HEK293 (cell line): Measurements from ENCODE around the gene HNRNPA2B1.

ENCODE experiments used
- BCL11B ChIP-seq: fragments of 450-650 bp; formaldehyde crosslinking; IDR thresholded peaks from 2 replicates; pipeline ENCODE4 v1.5.1; 2016; ENCODE audit warnings: low read depth, missing biosample characterization, missing genetic modification characterization
- BCL6B ChIP-seq: fragments of 450-650 bp; formaldehyde crosslinking; IDR thresholded peaks from 2 replicates; pipeline ENCODE4 v1.5.1; 2017; ENCODE audit warnings: missing biosample characterization, missing genetic modification characterization
- GLI4 ChIP-seq: fragments of 450-650 bp; formaldehyde crosslinking; IDR thresholded peaks from 2 replicates; pipeline ENCODE4 v1.5.1; 2016; ENCODE audit warnings: missing biosample characterization, missing genetic modification characterization
- PATZ1 ChIP-seq: fragments of 450-650 bp; formaldehyde crosslinking; IDR thresholded peaks from 2 replicates; pipeline ENCODE4 v1.5.1; 2016; ENCODE audit warnings: missing biosample characterization, missing genetic modification characterization
- PBX3 ChIP-seq: sonication (generic); formaldehyde crosslinking; IDR thresholded peaks from 2 replicates; pipeline ENCODE4 v1.8.1; 2022; ENCODE audit warnings: mild to moderate bottlenecking, moderate library complexity, missing genetic modification reagents
- PRDM1 ChIP-seq: fragments of 450-650 bp; formaldehyde crosslinking; IDR thresholded peaks from 2 replicates; pipeline ENCODE4; 2016; ENCODE audit warnings: missing biosample characterization, missing genetic modification characterization
- PRDM6 ChIP-seq: fragments of 450-650 bp; formaldehyde crosslinking; IDR thresholded peaks from 2 replicates; pipeline ENCODE4 v1.5.1; 2017; ENCODE audit warnings: missing biosample characterization, missing genetic modification characterization
- SALL2 ChIP-seq: fragments of 450-650 bp; formaldehyde crosslinking; IDR thresholded peaks from 2 replicates; pipeline ENCODE4 v1.5.0; 2017; ENCODE audit warnings: missing biosample characterization, mild to moderate bottlenecking, missing genetic modification characterization, borderline replicate concordance
- SCRT1 ChIP-seq: fragments of 450-650 bp; formaldehyde crosslinking; IDR thresholded peaks from 2 replicates; pipeline ENCODE4 v1.5.1; 2016; ENCODE audit warnings: missing biosample characterization, missing genetic modification characterization, borderline replicate concordance
- TSHZ1 ChIP-seq: fragments of 450-650 bp; formaldehyde crosslinking; IDR thresholded peaks from 2 replicates; pipeline ENCODE4 v1.5.1; 2016; ENCODE audit warnings: missing biosample characterization, missing genetic modification characterization, borderline replicate concordance
- WT1 ChIP-seq: fragments of 450-650 bp; formaldehyde crosslinking; IDR thresholded peaks from 2 replicates; pipeline ENCODE4 v1.5.1; 2016; ENCODE audit warnings: missing biosample characterization, missing genetic modification characterization
- ZBTB20 ChIP-seq: fragments of 450-650 bp; formaldehyde crosslinking; IDR thresholded peaks from 2 replicates; pipeline ENCODE4 v1.5.1; 2016; ENCODE audit warnings: missing biosample characterization, missing genetic modification characterization
- ZIC2 ChIP-seq: fragments of 450-650 bp; formaldehyde crosslinking; IDR thresholded peaks from 2 replicates; pipeline ENCODE4 v1.5.1; 2016; ENCODE audit warnings: missing biosample characterization, missing genetic modification characterization
- ZNF10 ChIP-seq: fragments of 450-650 bp; formaldehyde crosslinking; IDR thresholded peaks from 2 replicates; pipeline ENCODE4 v1.5.1; 2017; ENCODE audit warnings: missing biosample characterization, missing genetic modification characterization
- ZNF146 ChIP-seq: fragments of 450-650 bp; formaldehyde crosslinking; IDR thresholded peaks from 2 replicates; pipeline ENCODE4 v1.5.1; 2016; ENCODE audit warnings: missing biosample characterization, missing genetic modification characterization
- ZNF157 ChIP-seq: fragments of 450-650 bp; formaldehyde crosslinking; IDR thresholded peaks from 2 replicates; pipeline ENCODE4 v1.5.1; 2016; ENCODE audit warnings: missing biosample characterization, missing genetic modification characterization
- ZNF23 ChIP-seq: fragments of 450-650 bp; formaldehyde crosslinking; IDR thresholded peaks from 2 replicates; pipeline ENCODE4 v1.5.1; 2016; ENCODE audit warnings: missing biosample characterization, missing genetic modification characterization, borderline replicate concordance
- ZNF24 ChIP-seq: fragments of 450-650 bp; formaldehyde crosslinking; IDR thresholded peaks from 2 replicates; pipeline ENCODE4 v1.5.1; 2016; ENCODE audit warnings: missing biosample characterization, missing genetic modification characterization
- ZNF292 ChIP-seq: fragments of 450-650 bp; formaldehyde crosslinking; IDR thresholded peaks from 2 replicates; pipeline ENCODE4 v1.5.1; 2016; ENCODE audit warnings: low read depth, missing biosample characterization, missing genetic modification characterization, borderline replicate concordance
- ZNF350 ChIP-seq: fragments of 450-650 bp; formaldehyde crosslinking; IDR thresholded peaks from 2 replicates; pipeline ENCODE4 v1.5.0; 2017; ENCODE audit warnings: missing biosample characterization, mild to moderate bottlenecking, missing genetic modification characterization
- ZNF391 ChIP-seq: fragments of 450-650 bp; formaldehyde crosslinking; IDR thresholded peaks from 2 replicates; pipeline ENCODE4 v1.5.1; 2016; ENCODE audit warnings: low read depth, missing biosample characterization, missing genetic modification characterization, borderline replicate concordance
- ZNF404 ChIP-seq: fragments of 450-650 bp; formaldehyde crosslinking; IDR thresholded peaks from 2 replicates; pipeline ENCODE4 v1.5.1; 2017; ENCODE audit warnings: missing biosample characterization, missing genetic modification characterization
- ZNF48 ChIP-seq: fragments of 450-650 bp; formaldehyde crosslinking; IDR thresholded peaks from 2 replicates; pipeline ENCODE4 v1.5.1; 2016; ENCODE audit warnings: missing biosample characterization, missing genetic modification characterization
- ZNF501 ChIP-seq: fragments of 450-650 bp; formaldehyde crosslinking; IDR thresholded peaks from 2 replicates; pipeline ENCODE4 v1.5.1; 2016; ENCODE audit warnings: missing biosample characterization, missing genetic modification characterization
- ZNF521 ChIP-seq: fragments of 450-650 bp; formaldehyde crosslinking; IDR thresholded peaks from 2 replicates; pipeline ENCODE4 v1.5.1; 2017; ENCODE audit warnings: missing biosample characterization, mild to moderate bottlenecking, missing genetic modification characterization
- ZNF670 ChIP-seq: fragments of 450-650 bp; formaldehyde crosslinking; IDR thresholded peaks from 2 replicates; pipeline ENCODE4 v1.5.1; 2016; ENCODE audit warnings: missing biosample characterization, missing genetic modification characterization, low read depth
- ZNF707 ChIP-seq: fragments of 450-650 bp; formaldehyde crosslinking; IDR thresholded peaks from 2 replicates; pipeline ENCODE4 v1.5.1; 2016; ENCODE audit warnings: missing biosample characterization, missing genetic modification characterization
- ZSCAN5A ChIP-seq: fragments of 450-650 bp; formaldehyde crosslinking; IDR thresholded peaks from 2 replicates; pipeline ENCODE4 v1.5.1; 2016; ENCODE audit warnings: missing biosample characterization, missing genetic modification characterization

Gene HNRNPA2B1

GRCh38 chr7:26200444-26201246, at the start of gene HNRNPA2B1 (continued):
- no peak for TF ChIP-seq BCL6B (tag by site-specific recombination)
- no peak for TF ChIP-seq ZNF23 (tag by site-specific recombination)
- no peak for TF ChIP-seq SALL2 (tag by site-specific recombination)
- TF ChIP-seq ZNF670 (tag by site-specific recombination) = no peak
- peak; percentile 4; the same call in 1 of the 2 replicates for TF ChIP-seq ZNF24 (tag by site-specific recombination)
- TF ChIP-seq PRDM6 = no peak
- no peak for TF ChIP-seq ZBTB20 (tag by site-specific recombination)
- TF ChIP-seq WT1 = no peak
- TF ChIP-seq SCRT1 = no peak
- no peak for TF ChIP-seq PBX3
- no peak for TF ChIP-seq ZNF10 (tag by site-specific recombination)
- TF ChIP-seq ZNF391 = no peak
- TF ChIP-seq ZNF157 (tag by site-specific recombination) = no peak
- TF ChIP-seq ZIC2 (tag by site-specific recombination) = no peak
- TF ChIP-seq ZNF707 (tag by site-specific recombination) = no peak
- TF ChIP-seq ZNF48 (tag by site-specific recombination) = no peak
- no peak for TF ChIP-seq ZNF292 (tag by site-specific recombination)
- TF ChIP-seq ZNF404 (tag by site-specific recombination) = no peak
- no peak for TF ChIP-seq GLI4
- TF ChIP-seq ZNF350 = no peak
- no peak for TF ChIP-seq PRDM1 (tag by site-specific recombination)
- peak; percentile 87; the same call in 1 of the 2 replicates for TF ChIP-seq BCL11B (tag by site-specific recombination)
- TF ChIP-seq ZNF501 = peak; percentile 56; the same call in 1 of the 2 replicates
- peak; percentile 44 for TF ChIP-seq ZNF146 (tag by site-specific recombination)
- TF ChIP-seq PATZ1 (tag by site-specific recombination) = peak; percentile 92
- TF ChIP-seq ZSCAN5A = 0 out of 2 replicates have a peak, but pooled peaks have one; percentile 14
- no peak; the same call in 1 of the 2 replicates for TF ChIP-seq TSHZ1 (tag by site-specific recombination)
- no peak for TF ChIP-seq ZNF521 (tag by site-specific recombination)
